HEK293 (cell line): ENCODE results near the gene ILK.

Experiments used
- CTCF ChIP-seq: fragments of 450-650 bp; formaldehyde crosslinking; IDR thresholded peaks from 2 replicates; pipeline ENCODE4 v1.5.1; 2016; ENCODE audit warnings: missing biosample characterization, missing genetic modification characterization
- PATZ1 ChIP-seq: fragments of 450-650 bp; formaldehyde crosslinking; IDR thresholded peaks from 2 replicates; pipeline ENCODE4 v1.5.1; 2016; ENCODE audit warnings: missing biosample characterization, missing genetic modification characterization
- ZNF248 ChIP-seq: fragments of 450-650 bp; formaldehyde crosslinking; IDR thresholded peaks from 2 replicates; pipeline ENCODE4 v1.5.1; 2017; ENCODE audit warnings: missing biosample characterization, missing genetic modification characterization
- ZNF280D ChIP-seq: fragments of 450-650 bp; formaldehyde crosslinking; IDR thresholded peaks from 2 replicates; pipeline ENCODE4 v1.5.1; 2016; ENCODE audit warnings: missing biosample characterization, missing genetic modification characterization
- ZNF433 ChIP-seq: fragments of 450-650 bp; formaldehyde crosslinking; IDR thresholded peaks from 2 replicates; pipeline ENCODE4 v1.5.1; 2016; ENCODE audit warnings: missing biosample characterization, missing genetic modification characterization, low read depth
- ZNF585B ChIP-seq: fragments of 450-650 bp; formaldehyde crosslinking; IDR thresholded peaks from 2 replicates; pipeline ENCODE4 v1.5.1; 2016; ENCODE audit warnings: missing biosample characterization, missing genetic modification characterization
- ZNF621 ChIP-seq: fragments of 450-650 bp; formaldehyde crosslinking; IDR thresholded peaks from 2 replicates; pipeline ENCODE4 v1.5.1; 2017; ENCODE audit warnings: missing biosample characterization, missing genetic modification characterization

- TF ChIP-seq CTCF (tag by site-specific recombination) = no peak
- no peak for TF ChIP-seq ZNF433
- TF ChIP-seq PATZ1 = no peak
- no peak for TF ChIP-seq ZNF248 (tag by site-specific recombination)
- TF ChIP-seq ZNF585B = no peak
- TF ChIP-seq ZNF280D = no peak
- TF ChIP-seq ZNF621 (tag by site-specific recombination) = no peak
These were observed 4.1 kb upstream of the ILK start for GRCh38 chr11:6599449-6599848.
